Measurements from ENCODE around the gene SMAD1. TPM values are rescaled to one million over a fixed set of nuclear protein-coding genes. Genes with fewer than 3 reads are reported as not detected.
A peak's percentile ranks its signal among the peaks of the same experiment; 100 is the strongest.
"Not testable (repeated sequence)": the region's sequence is repeated elsewhere in the genome, so short reads cannot be mapped to it uniquely, and the experiment has no call there.

Gene SMAD1
- total RNA-seq, 1 donor from 2014 or later = 61.3 TPM

GRCh38 chr4:145525291-145525740 lies 43.7 kb downstream of the SMAD1 start:
- DNase-seq (ENCODE audit: low read depth) = peak; percentile 55

DNA sequence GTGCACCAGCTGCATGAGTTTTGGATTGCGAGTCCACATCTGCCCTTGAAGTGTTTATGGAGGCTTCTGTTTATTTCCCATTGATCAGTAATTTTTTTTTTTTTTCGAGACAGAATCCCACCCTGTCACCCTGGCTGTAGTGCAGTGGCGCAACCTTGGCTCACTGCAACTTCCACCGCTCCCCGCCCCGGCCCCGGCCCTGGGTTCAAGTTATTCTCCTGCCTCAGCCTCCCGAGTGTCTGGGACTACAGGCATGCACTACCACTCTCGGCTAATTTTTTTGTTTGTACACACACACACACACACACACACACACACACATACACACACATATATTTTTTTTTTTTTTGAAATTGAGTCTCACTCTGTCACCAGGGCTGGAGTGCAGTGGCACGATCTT lies 46.1 kb downstream of the SMAD1 start:
- DNase-seq (ENCODE audit: low read depth) = no peak

DNA sequence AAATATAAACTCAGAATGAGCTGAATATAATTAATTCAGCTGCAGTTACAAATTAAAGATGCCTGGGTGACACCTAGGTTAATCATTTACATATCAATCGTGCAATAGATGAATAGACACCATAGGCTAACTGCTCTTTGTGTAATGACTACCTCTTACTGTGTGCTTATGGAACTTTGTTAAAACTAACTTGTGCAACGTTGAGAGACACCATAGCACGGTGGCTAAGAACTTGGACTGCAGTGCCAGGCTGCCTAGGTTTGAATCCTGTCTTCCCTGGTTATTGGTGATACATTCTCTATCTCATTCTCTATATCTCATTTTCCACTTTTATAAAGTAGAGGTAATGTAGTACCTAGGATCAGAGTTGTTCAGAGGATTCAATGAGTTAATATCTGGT lies 46.9 kb downstream of the SMAD1 start:
- no peak for DNase-seq (ENCODE audit: low read depth)

DNA sequence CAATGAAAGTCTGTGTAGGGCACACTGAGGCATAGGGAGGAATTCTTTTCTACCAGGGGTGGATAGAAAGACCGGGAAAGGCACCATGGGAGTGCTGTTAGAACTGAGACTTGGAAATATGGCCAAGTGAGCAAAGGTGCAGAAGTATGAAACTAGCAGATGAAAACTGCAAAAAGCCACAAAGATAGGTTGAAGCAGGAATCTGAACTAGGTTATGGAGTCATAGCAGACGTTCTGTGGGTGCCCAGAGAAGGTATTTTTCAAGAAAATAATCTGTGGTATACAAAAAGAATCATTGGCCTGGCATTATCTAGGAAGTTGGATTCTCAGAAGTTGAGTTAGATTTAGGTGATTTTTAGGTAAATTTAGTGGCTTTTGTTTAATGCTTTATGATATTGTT lies 48.5 kb downstream of the SMAD1 start:
- DNase-seq (ENCODE audit: low read depth) = no peak

GRCh38 chr4:145530662-145531061 lies 49.0 kb downstream of the SMAD1 start:
- no peak for DNase-seq (ENCODE audit: low read depth)

DNA sequence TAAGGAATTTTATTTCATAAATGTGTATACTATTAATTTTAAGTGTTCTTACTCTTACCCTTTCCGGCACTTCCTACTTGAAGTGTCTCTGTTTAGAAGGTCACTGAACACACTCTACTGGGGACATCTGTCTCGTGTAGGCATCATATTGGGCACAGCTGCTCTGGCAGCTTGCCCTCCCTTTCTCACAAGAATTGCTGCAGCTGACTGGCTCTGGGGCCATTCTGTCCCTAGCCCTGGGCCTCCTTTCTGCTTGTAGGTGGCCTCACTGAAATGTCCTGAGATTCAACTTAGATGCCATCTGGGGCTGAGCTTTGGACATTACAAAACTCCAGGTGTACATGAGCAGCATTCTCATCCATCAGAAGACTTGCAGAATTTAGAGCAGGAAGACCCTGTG lies 49.6 kb downstream of the SMAD1 start:
- peak; percentile 91 for DNase-seq (ENCODE audit: low read depth)

GRCh38 chr4:145531859-145532258 lies 50.2 kb downstream of the SMAD1 start:
- DNase-seq (ENCODE audit: low read depth) = no peak

GRCh38 chr4:145533001-145533400 lies 51.3 kb downstream of the SMAD1 start:
- peak; percentile 81 for DNase-seq (ENCODE audit: low read depth)

- DNase-seq (ENCODE audit: low read depth) = not testable (repeated sequence)
These were observed 51.8 kb downstream of the SMAD1 start for GRCh38 chr4:145533415-145533814.

DNA sequence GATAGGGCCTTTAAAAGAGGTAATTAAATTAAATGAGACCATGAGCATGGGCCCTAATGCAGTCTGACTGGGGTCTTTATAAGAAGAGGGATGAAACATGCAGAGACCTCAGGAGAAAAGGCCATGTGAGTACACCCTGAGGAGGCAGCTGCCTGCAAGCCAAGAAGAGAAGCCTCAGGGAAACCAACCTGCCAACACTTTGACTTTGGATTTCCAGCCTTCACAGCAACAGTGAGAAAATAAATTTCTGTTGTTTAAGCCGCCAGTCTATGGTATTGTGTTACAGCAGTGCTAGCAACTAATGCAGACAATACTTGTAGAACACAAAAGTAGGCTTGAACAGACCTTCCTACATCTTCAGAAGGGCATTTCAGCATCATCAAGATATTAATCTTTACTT lies 52.3 kb downstream of the SMAD1 start:
- no peak for DNase-seq (ENCODE audit: low read depth)

DNA sequence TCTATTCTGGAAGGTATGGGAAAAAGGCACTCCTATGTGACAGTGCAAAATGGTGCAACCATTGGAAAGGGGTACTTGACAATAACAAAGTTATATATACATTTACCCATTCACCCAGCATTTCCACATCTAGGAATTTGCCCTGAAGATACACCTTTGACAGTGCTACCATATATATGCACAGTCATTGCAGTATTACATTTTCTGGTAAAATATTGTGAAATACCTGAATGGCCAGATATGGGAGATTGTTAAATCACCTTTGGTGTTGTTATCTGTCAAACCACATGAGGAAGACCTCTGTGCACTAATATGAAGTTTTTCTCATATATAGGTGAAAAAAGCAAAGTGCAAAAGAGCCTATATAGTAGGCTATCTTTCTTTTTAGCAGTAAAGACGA lies 53.5 kb downstream of the SMAD1 start:
- no peak for DNase-seq (ENCODE audit: low read depth)

DNA sequence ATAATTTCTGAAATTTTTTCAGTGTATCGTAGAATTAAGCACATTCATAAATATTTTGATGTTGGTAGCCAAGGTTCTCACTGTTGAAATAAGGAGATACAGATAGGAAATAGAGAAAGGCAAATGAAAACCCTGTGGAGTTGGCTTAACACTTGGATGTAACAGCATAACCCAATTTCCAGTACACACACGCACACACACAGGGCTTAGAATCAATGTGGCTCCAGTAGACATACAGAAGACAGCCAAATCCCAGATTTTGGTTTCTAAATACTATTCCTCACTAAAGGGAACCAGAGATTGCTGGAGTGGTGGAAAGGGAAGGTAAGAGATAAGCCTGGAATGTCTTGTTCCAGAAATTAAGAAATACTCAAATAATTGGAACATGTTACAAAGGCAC lies 54.4 kb downstream of the SMAD1 start:
- DNase-seq (ENCODE audit: low read depth) = no peak

GRCh38 chr4:145538596-145538995 lies 56.9 kb downstream of the SMAD1 start:
- no peak for DNase-seq (ENCODE audit: low read depth)

- no peak for DNase-seq (ENCODE audit: low read depth)
These were observed 58.0 kb downstream of the SMAD1 start for GRCh38 chr4:145539671-145540070.

DNA sequence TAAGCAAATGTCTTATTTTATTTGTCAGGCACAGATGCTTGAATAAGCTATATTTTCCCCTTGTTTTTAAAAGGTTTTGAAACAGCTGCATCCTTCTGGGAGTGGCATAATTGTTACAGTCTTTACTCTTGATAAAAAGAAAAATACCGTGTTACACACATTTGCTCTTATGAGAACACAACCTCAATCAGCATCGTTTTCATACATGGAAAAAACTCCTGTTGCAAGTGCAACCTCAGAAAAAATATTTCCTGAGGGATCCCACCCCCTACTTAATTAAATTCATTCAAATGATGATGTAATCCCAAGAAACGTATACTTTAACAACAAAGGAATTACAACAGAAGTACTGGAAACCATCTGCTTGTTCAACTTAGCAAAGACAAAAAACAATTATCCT lies 58.6 kb downstream of the SMAD1 start:
- DNase-seq (ENCODE audit: low read depth) = peak; percentile 26

DNA sequence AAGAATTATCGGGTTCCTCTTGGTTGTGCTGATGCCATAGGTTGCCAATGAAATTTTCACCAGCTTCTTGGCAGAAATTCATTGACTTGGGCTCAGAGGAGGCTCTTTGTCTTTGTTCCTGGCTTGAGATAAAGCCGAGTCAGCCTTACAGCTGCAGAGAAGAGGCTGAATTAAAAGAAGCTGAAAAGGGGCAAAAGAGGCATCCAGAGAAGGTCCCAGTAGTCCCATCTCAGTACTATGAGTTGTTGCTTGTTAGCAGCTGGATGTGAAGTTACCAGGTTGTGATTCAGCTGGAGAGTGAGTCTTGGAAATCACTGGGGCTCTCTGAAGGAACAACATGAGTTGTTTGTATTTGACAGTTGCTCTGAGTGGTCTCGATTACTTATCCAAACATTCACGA lies 59.7 kb downstream of the SMAD1 start:
- no peak for DNase-seq (ENCODE audit: low read depth)

DNA sequence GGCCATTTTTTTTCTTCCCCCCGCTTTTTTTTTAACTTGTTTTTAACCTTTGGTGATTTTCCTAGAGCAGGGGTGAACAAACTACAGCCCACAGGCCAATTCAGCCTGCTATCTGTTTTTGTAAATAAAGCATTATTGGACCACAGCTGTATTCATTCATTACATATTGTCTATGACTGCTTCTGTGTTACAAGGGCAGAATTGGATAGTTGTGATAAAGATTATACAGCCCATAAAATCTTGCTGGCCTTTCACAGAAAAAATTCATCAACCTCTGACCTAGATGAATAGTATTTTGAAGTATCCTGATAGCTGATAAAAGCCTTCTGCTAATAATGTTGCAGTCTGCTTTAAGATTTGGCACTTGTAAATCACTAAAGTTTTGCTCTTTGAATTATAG lies 63.4 kb downstream of the SMAD1 start:
- DNase-seq (ENCODE audit: low read depth) = no peak

DNA sequence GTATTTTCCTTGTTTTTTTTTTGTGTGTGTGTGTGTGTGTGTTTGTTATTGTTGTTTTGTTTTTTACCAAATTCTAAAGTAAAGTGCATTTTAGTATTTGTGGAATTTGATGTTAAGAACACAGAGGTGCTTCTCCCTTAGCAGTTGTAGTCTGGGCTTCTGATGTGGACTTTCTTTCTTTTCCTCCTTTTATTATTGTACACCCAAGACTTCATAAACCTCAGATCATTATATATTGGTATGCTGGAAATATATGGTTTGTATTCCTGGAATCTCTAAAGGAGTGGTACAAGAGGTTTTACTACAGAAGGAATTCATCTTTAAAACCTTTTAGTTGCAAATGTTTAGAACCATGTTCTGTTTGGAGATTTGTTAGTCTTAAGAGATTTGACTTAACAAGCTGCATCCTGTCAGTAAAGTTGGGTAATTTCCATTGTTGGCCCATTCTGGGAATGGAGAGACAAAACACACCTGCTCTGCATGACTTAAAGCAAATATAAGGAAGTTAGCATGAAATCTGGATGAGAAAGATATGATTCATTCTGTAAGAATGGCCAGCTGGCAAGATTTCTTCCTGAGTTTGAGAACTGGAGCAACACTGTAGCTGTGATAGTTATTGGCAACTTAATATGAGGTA lies 64.0 kb downstream of the SMAD1 start:
- peak; percentile 66 for DNase-seq (ENCODE audit: low read depth)

- DNase-seq (ENCODE audit: low read depth) = no peak
These were observed 64.7 kb downstream of the SMAD1 start for GRCh38 chr4:145546175-145546915.

GRCh38 chr4:145551660-145552059 lies 70.0 kb downstream of the SMAD1 start:
- no peak for DNase-seq (ENCODE audit: low read depth)

- no peak for DNase-seq (ENCODE audit: low read depth)
These were observed 70.6 kb downstream of the SMAD1 start for GRCh38 chr4:145552181-145552822.

- no peak for DNase-seq (ENCODE audit: low read depth)
These were observed 71.7 kb downstream of the SMAD1 start for GRCh38 chr4:145553375-145553774.

DNA sequence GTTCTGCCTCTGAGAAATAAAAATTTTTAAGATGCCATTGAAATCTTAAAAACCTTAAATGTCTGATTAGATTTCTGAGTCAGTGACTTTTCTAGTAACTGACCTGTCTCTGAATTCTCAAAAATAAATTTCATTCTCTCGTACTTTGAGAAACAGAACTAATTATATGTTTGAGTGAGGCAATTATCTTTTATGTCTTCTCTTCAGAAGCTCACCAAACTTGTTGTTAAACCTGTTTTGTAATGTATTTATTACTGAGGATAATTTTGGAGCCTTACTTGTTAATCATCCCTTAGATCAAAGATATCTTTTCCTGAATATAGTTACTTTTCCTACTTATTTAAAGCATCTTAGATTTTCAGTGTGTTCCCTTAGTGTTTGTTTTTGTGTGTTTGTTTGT lies 73.0 kb downstream of the SMAD1 start:
- no peak for DNase-seq (ENCODE audit: low read depth)

Data from myocyte (in vitro differentiated cells).